HepG2 (cell line): ENCODE measurements around the gene PROX1. TPM values are rescaled to one million over a fixed set of nuclear protein-coding genes. Genes with fewer than 3 reads are reported as not detected.

ENCODE experiments used
- KIAA2018 ChIP-seq: sonication (generic); formaldehyde crosslinking; IDR thresholded peaks from 2 replicates; pipeline ENCODE4 v1.5.0; 2020; ENCODE audit warnings: mild to moderate bottlenecking, missing genetic modification reagents, borderline replicate concordance
- PAXIP1 ChIP-seq: sonication (generic); formaldehyde crosslinking; conservative IDR thresholded peaks from 2 replicates; pipeline ENCODE4 v1.4.0; 2020; ENCODE audit warnings: mild to moderate bottlenecking, missing genetic modification reagents, moderate library complexity
- PITX1 ChIP-seq: sonication (generic); formaldehyde crosslinking; IDR thresholded peaks from 2 replicates; pipeline ENCODE4 v1.5.1; 2020; ENCODE audit warnings: mild to moderate bottlenecking, missing genetic modification reagents
- POLR2AphosphoS2 ChIP-seq: IDR thresholded peaks from 2 replicates; pipeline ENCODE4 v1.6.1; 2011; ENCODE audit warnings: low read depth, low read length, improper control_type of control experiment
- RAD51 ChIP-seq: fragments of 450-650 bp; IDR thresholded peaks from 2 replicates; pipeline ENCODE4 v1.6.1; 2016; ENCODE audit warnings: borderline replicate concordance
- SMAD9 ChIP-seq: sonication (generic); formaldehyde crosslinking; IDR thresholded peaks from 2 replicates; pipeline ENCODE4 v1.5.1; 2020; ENCODE audit warnings: mild to moderate bottlenecking, missing genetic modification reagents
- SMC3 ChIP-seq: IDR thresholded peaks from 2 replicates; pipeline ENCODE4 v1.6.1; 2011; ENCODE audit warnings: low read length, improper control_type of control experiment
- SNAPC5 ChIP-seq: sonication (generic); formaldehyde crosslinking; IDR thresholded peaks from 2 replicates; pipeline ENCODE4 v1.8.1; 2023; ENCODE audit warnings: mild to moderate bottlenecking, missing genetic modification reagents, borderline replicate concordance
- SP140L ChIP-seq: sonication (generic); formaldehyde crosslinking; IDR thresholded peaks from 2 replicates; pipeline ENCODE4 v1.4.0; 2020; ENCODE audit warnings: missing genetic modification reagents, borderline replicate concordance
- ZBTB33 ChIP-seq: sonication (generic); formaldehyde crosslinking; IDR thresholded peaks from 2 replicates; pipeline ENCODE4 v1.4.0; 2020; ENCODE audit warnings: missing genetic modification reagents
- ZNF207 ChIP-seq: fragments of 450-650 bp; IDR thresholded peaks from 2 replicates; pipeline ENCODE4 v1.6.1; 2016; ENCODE audit warnings: antibody characterized with exemption, borderline replicate concordance
- ZNF33B ChIP-seq: sonication (generic); formaldehyde crosslinking; IDR thresholded peaks from 2 replicates; pipeline ENCODE4 v1.5.1; 2020; ENCODE audit warnings: mild to moderate bottlenecking, missing genetic modification reagents
- polyA plus RNA-seq, 8 experiments: library from polyadenylated mRNA; depleted of rRNA in 3 of 8; stranded (reverse) in 7 of 8; unstranded in 1 of 8; fragments of >200 nt; fragmentation: Illumina TruSeq in 4 of 8; extraction: Trizol in 4 of 8; gene quantifications; 2 replicates each; pipeline versions ENCODE4 v1.2.1 to v1.2.3, GENCODE V29; 2011 to 2016; ENCODE audit warnings: low read depth in 4 of 8, missing spikeins in 1 of 8, mixed read lengths in 1 of 8; ENCODE audit not compliant: insufficient read depth in 1 of 8
- total RNA-seq, 5 experiments: library from RNA; depleted of rRNA; stranded (reverse); fragments of >200 nt; fragmentation: Illumina TruSeq; extraction: Trizol; gene quantifications; 2 replicates each; pipeline ENCODE4 v1.2.3, GENCODE V29; 2016; ENCODE audit warnings: low read depth in 1 of 5

PROX1 gene
- total and polyA plus RNA-seq, 2 of the 13 experiments (the other 11 are each of a cell fraction or from before 2014, with no cell fraction given): 12.3 to 30.2 TPM

- TF ChIP-seq KIAA2018 (CRISPR knock-in tag) (no peak), ZBTB33 (peak; percentile 76), PITX1 (peak; percentile 94), RAD51 (no peak), ZNF207 (no peak), SMAD9 (CRISPR knock-in tag) (no peak), PAXIP1 (CRISPR knock-in tag) (peak; percentile 98), SMC3 (peak; percentile 54), ZNF33B (CRISPR knock-in tag) (peak; percentile 43; the same call in 1 of the 2 replicates), POLR2AphosphoS2 (no peak), SP140L (0 out of 2 replicates have a peak, but pooled peaks have one; percentile 34), SNAPC5 (no peak)
Measured at GRCh38 chr1:214050513-214051401, 63.0 kb downstream of the PROX1 start (continued).
